ENCODE results near the gene CCDC71. TPM values are rescaled to one million over a fixed set of nuclear protein-coding genes. Genes with fewer than 3 reads are reported as not detected.

CCDC71 gene
- total RNA-seq, 2 donors from 2014 or later, result 44.2 to 47.0 TPM

- H3K36me3 ChIP-seq, result no peaks in the 10 kb centered on the region
- peak overlapping the region; percentile 81 for H3K27ac ChIP-seq
- H3K9me3 ChIP-seq, result no peaks in the 10 kb centered on the region
- peak overlapping the region; percentile 43 to 63 for H3K4me3 ChIP-seq
- peaks cover 5% of the 10 kb centered on the region for H3K4me1 ChIP-seq (replicated peaks)
- TF ChIP-seq CTCF (IDR thresholded peaks at IDR 0.05) (peak in 1 of 4 experiments; percentile 2), POLR2A (IDR thresholded peaks at IDR 0.05) (peak; percentile 17), POLR2AphosphoS5 (IDR thresholded peaks at IDR 0.05) (peak; percentile 79)
- intact Hi-C loops (cut with DNase I), result loop anchor here (5.0 to 10.0 kb wide), 2 partner anchors 41 to 1151 kb away; partner anchors contain the start of gene QRICH1
- peak; percentile 83 for DNase-seq (ENCODE audit: low spot score)
- 4% methylated on average over 30 of the region's 30 CpGs for WGBS
- H3K27me3 ChIP-seq (replicated peaks; ENCODE audit: insufficient read depth), result no peaks in the 10 kb centered on the region
Observed at GRCh38 chr3:49133226-49133951, 32.7 kb downstream of the CCDC71 start.

- peak; percentile 76 for DNase-seq (ENCODE audit: low spot score)
- Histone ChIP-seq H3K27ac (peak within 1 kb of the TSS; percentile 81), H3K27me3 (replicated peaks; ENCODE audit: insufficient read depth) (no peaks in the 10 kb centered on the region), H3K4me1 (replicated peaks) (peaks cover 5% of the 10 kb centered on the region), H3K36me3 (peaks cover 0 to 4% of the 10 kb centered on the region in 2 donors), H3K9me3 (no peaks in the 10 kb centered on the region), H3K4me3 (peak within 1 kb of the TSS; percentile 43 to 63)
- intact Hi-C loops (cut with DNase I), result loop anchor here (5.0 to 10.0 kb wide), 2 partner anchors 40 to 1152 kb away; partner anchors contain the start of gene QRICH1
- peak; percentile 62 for TF ChIP-seq POLR2A (IDR thresholded peaks at IDR 0.05)
- TF ChIP-seq CTCF (IDR thresholded peaks at IDR 0.05), result peak in 2 of 4 experiments; percentile 9 to 16
- peak; percentile 71 for TF ChIP-seq POLR2AphosphoS5 (IDR thresholded peaks at IDR 0.05)
- 1% methylated on average over 28 of the region's 28 CpGs for WGBS
Observed at GRCh38 chr3:49132437-49133225, 33.5 kb downstream of the CCDC71 start, which contains the start of gene LAMB2. Gene LAMB2, minus strand, starts transcription at chr3:49133050. Its CDS starts 183 bp downstream, at chr3:49132867.

GRCh38 chr3:49132073-49132436 lies 34.1 kb downstream of the CCDC71 start:
- peak overlapping the region; percentile 81 for H3K27ac ChIP-seq
- no peak for DNase-seq (ENCODE audit: low spot score)
- H3K36me3 ChIP-seq, result peaks cover 0 to 4% of the 10 kb centered on the region in 2 donors
- no peaks in the 10 kb centered on the region for H3K27me3 ChIP-seq (replicated peaks; ENCODE audit: insufficient read depth)
- H3K4me3 ChIP-seq, result peak overlapping the region; percentile 43 to 63
- TF ChIP-seq POLR2A (IDR thresholded peaks at IDR 0.05), result no peak
- TF ChIP-seq POLR2AphosphoS5 (IDR thresholded peaks at IDR 0.05), result no peak
- no peak for TF ChIP-seq CTCF (IDR thresholded peaks at IDR 0.05)
- H3K4me1 ChIP-seq (replicated peaks), result peaks cover 5% of the 10 kb centered on the region
- no peaks in the 10 kb centered on the region for H3K9me3 ChIP-seq
- intact Hi-C loops (cut with DNase I), result loop anchor here (5.0 to 10.0 kb wide), 2 partner anchors 40 to 1153 kb away; partner anchors contain the start of gene QRICH1
- WGBS, result 51% methylated on average over 9 of the region's 9 CpGs

GRCh38 chr3:49131576-49131975 lies 34.6 kb downstream of the CCDC71 start:
- peaks cover 0 to 4% of the 10 kb centered on the region in 2 donors for H3K36me3 ChIP-seq
- peak overlapping the region in 1 of 2 donors; percentile 43 for H3K4me3 ChIP-seq
- WGBS, result 95% methylated on average over 6 of the region's 6 CpGs
- TF ChIP-seq POLR2AphosphoS5 (IDR thresholded peaks at IDR 0.05) (no peak), CTCF (IDR thresholded peaks at IDR 0.05) (no peak), POLR2A (IDR thresholded peaks at IDR 0.05) (no peak)
- peaks cover 5% of the 10 kb centered on the region for H3K4me1 ChIP-seq (replicated peaks)
- no peak for DNase-seq (ENCODE audit: low spot score)
- peak overlapping the region; percentile 81 for H3K27ac ChIP-seq
- H3K9me3 ChIP-seq, result no peaks in the 10 kb centered on the region
- intact Hi-C loops (cut with DNase I), result loop anchor here (5.0 to 10.0 kb wide), 2 partner anchors 39 to 1153 kb away; partner anchors contain the start of gene QRICH1
- H3K27me3 ChIP-seq (replicated peaks; ENCODE audit: insufficient read depth), result no peaks in the 10 kb centered on the region

Measured in prostate gland (tissue), 2 donors.